ENCODE measurements around the gene UTP25. TPM values are rescaled to one million over a fixed set of nuclear protein-coding genes. Genes with fewer than 3 reads are reported as not detected.

UTP25 gene
- total RNA-seq, 1 donor from 2014 or later = 7.4 TPM

GRCh38 chr1:209839875-209840546 is 12.2 kb downstream of the UTP25 start:
- Histone ChIP-seq H2AFZ (ENCODE audit: low read depth, low read length) (no peak overlapping the region), H3K4me3 (ENCODE audit: insufficient read depth, low read depth, low read length) (peak overlapping the region; percentile 12), H3K79me2 (ENCODE audit: insufficient read depth, low read length) (peaks cover 38% of the 10 kb centered on the region), H3K27me3 (ENCODE audit: insufficient read depth, low read length) (no peaks in the 10 kb centered on the region), H3K4me2 (ENCODE audit: low read length) (peak overlapping the region; percentile 76), H3K27ac (ENCODE audit: low read depth, low read length) (peak overlapping the region; percentile 87), H3K9ac (ENCODE audit: low read length) (peak overlapping the region; percentile 69), H4K20me1 (ENCODE audit: insufficient read depth, low read length) (no peaks in the 10 kb centered on the region), H3K36me3 (ENCODE audit: insufficient read depth, low read length) (peaks cover 64% of the 10 kb centered on the region), H3K9me3 (ENCODE audit: insufficient read depth, low read depth, low read length) (no peaks in the 10 kb centered on the region), H3K4me1 (ENCODE audit: insufficient read depth, low read length) (peaks cover 28% of the 10 kb centered on the region)
- FAIRE-seq (peak; percentile 95), DNase-seq (ENCODE audit: low read depth) (peak; percentile 97)
- no peak for TF ChIP-seq CTCF (IDR thresholded peaks at IDR 0.05; ENCODE audit: insufficient read depth, low read depth, low read length)
- TF ChIP-seq EZH2 (IDR thresholded peaks at IDR 0.05; ENCODE audit: insufficient read depth, low read length) = no peak
- Mint-ChIP-seq H3K4me3 (ENCODE audit: unreplicated experiment) (peak overlapping the region; percentile 78), H3K27me3 (ENCODE audit: low read depth, unreplicated experiment) (no peaks in the 10 kb centered on the region), H3K9me3 (ENCODE audit: unreplicated experiment) (no peaks in the 10 kb centered on the region), H3K27ac (ENCODE audit: unreplicated experiment) (peak overlapping the region; percentile 97), H3K36me3 (ENCODE audit: low read depth, unreplicated experiment) (peaks cover 22% of the 10 kb centered on the region), H3K4me1 (ENCODE audit: low read depth, unreplicated experiment) (peaks cover 29% of the 10 kb centered on the region)

GRCh38 chr1:209840611-209841010 is 12.8 kb downstream of the UTP25 start:
- H3K9me3 Mint-ChIP-seq (ENCODE audit: unreplicated experiment) = no peaks in the 10 kb centered on the region
- peaks cover 25% of the 10 kb centered on the region for H3K36me3 Mint-ChIP-seq (ENCODE audit: low read depth, unreplicated experiment)
- Histone ChIP-seq H3K9me3 (ENCODE audit: insufficient read depth, low read depth, low read length) (no peaks in the 10 kb centered on the region), H3K79me2 (ENCODE audit: insufficient read depth, low read length) (peaks cover 44% of the 10 kb centered on the region), H2AFZ (ENCODE audit: low read depth, low read length) (no peak overlapping the region), H3K27me3 (ENCODE audit: insufficient read depth, low read length) (no peaks in the 10 kb centered on the region), H3K4me3 (ENCODE audit: insufficient read depth, low read depth, low read length) (no peak overlapping the region), H3K4me1 (ENCODE audit: insufficient read depth, low read length) (peaks cover 34% of the 10 kb centered on the region), H3K36me3 (ENCODE audit: insufficient read depth, low read length) (peaks cover 62% of the 10 kb centered on the region), H3K27ac (ENCODE audit: low read depth, low read length) (peak overlapping the region; percentile 87), H4K20me1 (ENCODE audit: insufficient read depth, low read length) (no peaks in the 10 kb centered on the region), H3K4me2 (ENCODE audit: low read length) (peak overlapping the region; percentile 76), H3K9ac (ENCODE audit: low read length) (peak overlapping the region; percentile 69)
- no peak for FAIRE-seq
- H3K27ac Mint-ChIP-seq (ENCODE audit: unreplicated experiment) = peak overlapping the region; percentile 97
- TF ChIP-seq EZH2 (IDR thresholded peaks at IDR 0.05; ENCODE audit: insufficient read depth, low read length) (no peak), CTCF (IDR thresholded peaks at IDR 0.05; ENCODE audit: insufficient read depth, low read depth, low read length) (no peak)
- no peaks in the 10 kb centered on the region for H3K27me3 Mint-ChIP-seq (ENCODE audit: low read depth, unreplicated experiment)
- peaks cover 29% of the 10 kb centered on the region for H3K4me1 Mint-ChIP-seq (ENCODE audit: low read depth, unreplicated experiment)
- no peak for DNase-seq (ENCODE audit: low read depth)
- peak overlapping the region; percentile 78 for H3K4me3 Mint-ChIP-seq (ENCODE audit: unreplicated experiment)

Data from astrocyte (in vitro differentiated cells and primary cell).